Activated naive CD8-positive, alpha-beta T cell treated with anti-CD3 and anti-CD28 coated beads for 36 hours (primary cell): ENCODE results near the gene ALDH1A2. TPM values are rescaled to one million over a fixed set of nuclear protein-coding genes. Genes with fewer than 3 reads are reported as not detected.
"Not testable (repeated sequence)": the region's sequence is repeated elsewhere in the genome, so short reads cannot be mapped to it uniquely, and the experiment has no call there.

ENCODE experiments used
- DNase-seq: peaks from one replicate; pipeline ENCODE4 v3.0.0; 2021
- H3K27ac Mint-ChIP-seq: one replicate; pipeline ENCODE4 v1.8.0; 2022; ENCODE audit warnings: mild to moderate bottlenecking, moderate library complexity, mixed read lengths
- H3K27me3 Mint-ChIP-seq: one replicate; pipeline ENCODE4 v1.8.0; 2022; ENCODE audit warnings: mild to moderate bottlenecking, mixed read lengths
- H3K36me3 Mint-ChIP-seq: one replicate; pipeline ENCODE4 v1.8.0; 2021; ENCODE audit warnings: mild to moderate bottlenecking, mixed read lengths
- H3K4me1 Mint-ChIP-seq: one replicate; pipeline ENCODE4 v1.8.0; 2021; ENCODE audit warnings: mixed read lengths
- H3K4me3 Mint-ChIP-seq: one replicate; pipeline ENCODE4 v1.8.0; 2022; ENCODE audit warnings: mild to moderate bottlenecking, moderate library complexity, mixed read lengths
- H3K9me3 Mint-ChIP-seq: one replicate; pipeline ENCODE4 v1.8.0; 2022; ENCODE audit warnings: mixed read lengths
- total RNA-seq, 2 experiments: library from RNA; stranded (reverse); gene quantifications; one replicate each; pipeline ENCODE4 v1.2.3, GENCODE V29; 2021

ALDH1A2 gene
- total RNA-seq, 2 experiments from 2014 or later = 0.35 to 0.90 TPM

DNA sequence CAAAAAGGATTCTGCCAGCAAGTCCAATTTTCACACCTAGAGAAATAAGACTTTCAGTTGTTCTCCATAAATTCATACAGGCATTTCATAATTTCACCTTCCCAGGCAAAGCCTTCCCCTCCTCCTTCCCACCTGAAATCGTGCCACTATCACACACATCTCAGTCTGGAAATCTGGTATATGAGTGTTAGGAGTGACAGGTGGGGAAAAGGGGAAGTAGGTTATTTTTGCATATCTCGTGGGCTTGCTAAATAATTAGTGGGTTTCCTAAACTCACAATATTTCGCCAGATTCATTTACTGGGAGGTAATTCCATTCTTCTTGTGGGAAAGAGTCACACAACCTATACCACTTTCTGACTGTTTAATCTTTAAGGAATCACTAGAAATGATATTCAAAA, 7.4 kb downstream of the ALDH1A2 start:
- Mint-ChIP-seq H3K36me3 (no peaks in the 10 kb centered on the region), H3K27me3 (peaks cover 75% of the 10 kb centered on the region), H3K4me3 (no peak overlapping the region), H3K27ac (no peak overlapping the region), H3K9me3 (no peaks in the 10 kb centered on the region), H3K4me1 (no peaks in the 10 kb centered on the region)
- no peak for DNase-seq

DNA sequence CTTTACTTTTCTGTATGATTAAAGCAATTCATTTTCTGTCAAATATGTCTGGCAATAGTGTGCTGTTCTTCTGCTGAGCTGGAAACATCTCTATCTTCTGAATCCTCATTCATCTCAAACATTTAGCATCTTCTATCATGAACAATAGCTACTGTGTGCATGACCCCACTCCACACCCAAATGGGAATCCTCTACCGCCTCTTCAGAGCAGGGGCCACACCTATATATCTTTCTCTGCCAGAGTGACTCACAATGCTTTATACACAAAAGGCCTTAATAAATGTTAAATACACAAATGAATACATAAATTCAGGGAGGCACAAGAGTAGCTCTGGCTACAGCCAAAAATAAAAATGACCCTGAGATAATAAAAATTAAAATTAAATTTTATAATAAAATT, 8.0 kb downstream of the ALDH1A2 start:
- no peak for DNase-seq
- no peaks in the 10 kb centered on the region for H3K36me3 Mint-ChIP-seq
- no peaks in the 10 kb centered on the region for H3K9me3 Mint-ChIP-seq
- no peaks in the 10 kb centered on the region for H3K4me1 Mint-ChIP-seq
- H3K27ac Mint-ChIP-seq = no peak overlapping the region
- H3K4me3 Mint-ChIP-seq = no peak overlapping the region
- H3K27me3 Mint-ChIP-seq = peaks cover 70% of the 10 kb centered on the region

DNA sequence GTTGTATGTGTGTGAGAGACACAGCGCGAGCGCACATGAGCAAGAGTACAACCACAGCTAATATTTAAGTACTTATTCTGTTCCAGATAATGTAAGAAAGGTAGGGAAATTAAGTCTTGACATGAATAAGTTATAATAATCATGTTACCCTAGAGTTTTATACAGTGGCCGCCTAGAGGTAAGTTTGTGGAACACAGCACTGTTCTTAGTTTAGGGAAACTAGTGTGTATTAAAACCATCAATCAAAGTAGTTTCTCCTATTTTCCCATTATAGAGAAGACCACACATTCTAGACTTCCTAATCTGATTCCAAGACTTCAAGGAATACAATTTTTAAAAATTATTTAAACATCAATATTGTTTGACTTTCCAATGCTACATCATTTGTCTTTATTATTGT, 9.5 kb downstream of the ALDH1A2 start:
- H3K36me3 Mint-ChIP-seq = no peaks in the 10 kb centered on the region
- no peaks in the 10 kb centered on the region for H3K4me1 Mint-ChIP-seq
- H3K9me3 Mint-ChIP-seq = no peaks in the 10 kb centered on the region
- H3K4me3 Mint-ChIP-seq = no peak overlapping the region
- peaks cover 57% of the 10 kb centered on the region for H3K27me3 Mint-ChIP-seq
- no peak for DNase-seq
- H3K27ac Mint-ChIP-seq = no peak overlapping the region

DNA sequence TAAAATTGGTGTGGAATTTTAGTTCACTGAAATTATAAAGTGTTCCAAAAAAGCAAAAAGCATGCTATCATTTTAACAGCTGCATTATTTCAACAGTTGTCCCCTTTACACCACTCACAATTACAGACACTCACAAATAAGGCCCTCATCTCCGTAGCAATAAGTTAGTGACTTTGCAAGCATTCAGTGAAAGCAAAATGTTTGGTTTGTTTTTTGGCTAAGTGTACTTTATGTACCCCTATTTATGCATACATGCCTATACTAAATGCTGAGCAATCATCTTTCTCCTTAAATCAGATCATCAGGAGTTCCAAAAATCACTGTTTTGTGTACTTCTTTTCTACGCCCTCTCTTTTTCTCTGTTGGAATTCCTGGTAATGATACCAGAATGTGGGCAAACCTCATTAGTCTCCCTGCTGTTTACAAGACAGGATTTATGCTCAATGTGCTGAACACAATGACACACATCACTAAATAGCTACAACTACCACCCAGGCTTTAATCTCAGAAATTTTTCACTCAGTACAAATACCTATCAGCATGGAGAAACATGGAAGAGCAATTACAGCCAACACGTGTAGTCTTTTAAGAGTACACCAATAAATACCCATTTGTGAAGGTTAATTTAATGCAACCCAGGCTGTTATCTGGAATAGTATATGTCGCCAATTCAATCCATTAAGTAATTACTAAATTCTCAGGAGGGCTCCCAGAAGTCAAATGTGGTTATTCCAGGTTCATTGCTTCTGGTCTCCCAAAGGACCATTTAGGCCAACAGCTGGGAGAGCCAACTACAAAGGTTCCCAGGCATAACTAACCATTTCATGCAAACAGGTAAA, 12.0 kb downstream of the ALDH1A2 start:
- H3K9me3 Mint-ChIP-seq = no peaks in the 10 kb centered on the region
- no peaks in the 10 kb centered on the region for H3K4me1 Mint-ChIP-seq
- no peak overlapping the region for H3K4me3 Mint-ChIP-seq
- peaks cover 54% of the 10 kb centered on the region for H3K27me3 Mint-ChIP-seq
- H3K36me3 Mint-ChIP-seq = no peaks in the 10 kb centered on the region
- no peak for DNase-seq
- no peak overlapping the region for H3K27ac Mint-ChIP-seq

DNA sequence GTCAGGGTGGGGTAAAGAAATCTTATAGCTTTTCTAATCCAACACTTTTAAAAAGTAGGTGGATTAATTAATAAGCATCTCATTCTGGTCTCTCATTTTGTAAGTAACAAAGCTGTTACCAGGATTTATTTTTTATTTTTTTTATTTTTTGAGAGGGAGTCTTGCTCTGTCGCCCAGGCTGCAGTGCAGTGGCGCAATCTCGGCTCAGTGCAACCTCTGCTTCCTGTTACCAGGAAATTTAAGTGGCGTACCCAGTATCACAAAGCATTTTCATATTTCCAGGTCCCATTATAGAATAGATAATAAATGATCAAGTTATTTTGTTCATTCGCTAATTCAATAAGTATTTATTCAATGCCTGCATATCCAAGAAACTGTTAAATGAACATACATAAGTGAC, 13.2 kb downstream of the ALDH1A2 start:
- Mint-ChIP-seq H3K27ac (no peak overlapping the region), H3K4me1 (no peaks in the 10 kb centered on the region), H3K27me3 (peaks cover 45% of the 10 kb centered on the region), H3K4me3 (no peak overlapping the region), H3K36me3 (no peaks in the 10 kb centered on the region), H3K9me3 (no peaks in the 10 kb centered on the region)
- no peak for DNase-seq

DNA sequence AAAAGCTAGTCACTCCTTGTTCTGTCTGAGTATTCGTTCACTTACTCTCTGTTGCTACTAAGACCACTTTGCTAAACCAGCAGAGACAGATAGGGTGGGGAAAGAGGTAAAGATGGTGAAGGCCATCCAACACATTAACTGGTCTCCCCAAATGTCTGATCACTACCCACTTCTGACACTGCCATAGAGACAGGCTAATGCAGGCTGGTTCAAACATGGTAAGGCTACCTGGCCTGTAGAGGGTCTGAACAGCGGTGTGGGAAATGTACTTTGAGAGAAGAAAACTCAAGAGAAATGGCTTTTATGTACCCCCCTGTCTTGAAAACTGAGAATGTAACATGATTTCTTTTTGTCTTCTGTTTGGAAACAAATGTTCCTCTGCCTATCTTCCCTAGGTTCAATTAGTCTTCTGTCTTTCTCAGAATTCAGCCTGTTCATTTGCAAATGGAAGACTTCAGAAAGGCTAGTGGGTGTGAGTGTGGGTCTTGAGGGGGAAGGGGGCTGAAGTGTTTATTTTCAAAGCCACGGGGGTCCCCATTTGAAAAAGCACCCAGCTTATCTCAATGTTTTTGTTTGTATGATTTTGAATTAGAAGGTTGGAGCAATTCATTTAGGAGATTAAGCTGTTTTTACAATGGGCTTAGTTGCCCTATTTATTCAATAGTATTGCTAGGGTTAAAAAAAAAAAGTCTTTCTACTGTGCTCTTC, 15.8 kb downstream of the ALDH1A2 start:
- Mint-ChIP-seq H3K4me1 (no peaks in the 10 kb centered on the region), H3K27ac (no peak overlapping the region), H3K9me3 (no peaks in the 10 kb centered on the region), H3K4me3 (no peak overlapping the region), H3K36me3 (no peaks in the 10 kb centered on the region), H3K27me3 (peaks cover 46% of the 10 kb centered on the region)
- DNase-seq = no peak

DNA sequence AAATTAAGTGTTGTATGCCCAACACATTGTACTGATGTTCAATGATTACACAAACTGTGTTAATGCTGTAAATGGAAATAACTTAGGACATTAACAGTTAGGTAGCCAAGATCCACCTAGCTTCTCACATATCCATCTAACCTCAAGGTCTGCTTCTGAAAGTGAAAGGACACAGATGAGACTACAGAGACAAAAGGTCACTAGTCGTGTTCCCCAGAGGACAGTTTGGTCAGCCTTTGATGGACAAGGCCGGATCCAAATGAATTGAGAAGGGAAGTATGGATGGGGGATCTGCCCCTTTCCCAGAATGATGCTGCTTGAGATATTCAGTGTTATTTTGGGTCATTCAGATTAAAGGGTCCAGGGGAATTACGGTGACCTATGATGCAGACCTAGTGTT, 17.2 kb downstream of the ALDH1A2 start:
- DNase-seq = no peak
- H3K27ac Mint-ChIP-seq = no peak overlapping the region
- H3K27me3 Mint-ChIP-seq = peaks cover 48% of the 10 kb centered on the region
- no peaks in the 10 kb centered on the region for H3K9me3 Mint-ChIP-seq
- no peaks in the 10 kb centered on the region for H3K36me3 Mint-ChIP-seq
- H3K4me1 Mint-ChIP-seq = no peaks in the 10 kb centered on the region
- no peak overlapping the region for H3K4me3 Mint-ChIP-seq

DNA sequence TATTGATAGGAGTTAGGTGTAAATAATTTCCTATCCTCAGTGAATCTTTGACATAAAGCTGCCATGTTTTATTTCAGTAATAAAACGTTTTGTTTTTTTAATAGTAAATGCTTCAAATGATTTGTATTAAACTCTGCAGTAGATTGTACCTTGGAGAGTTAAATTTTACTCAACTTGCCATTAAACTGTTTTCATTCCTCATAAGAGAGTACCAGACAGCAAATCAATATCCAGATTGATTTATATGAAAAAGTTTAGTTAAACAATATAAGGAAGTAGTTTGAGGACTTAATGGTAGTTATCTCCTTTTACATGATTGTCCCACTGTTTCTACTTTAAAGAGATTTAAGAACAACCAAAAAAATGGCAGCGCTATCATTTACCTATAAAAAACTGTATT, 18.4 kb downstream of the ALDH1A2 start:
- Mint-ChIP-seq H3K4me1 (no peaks in the 10 kb centered on the region), H3K36me3 (no peaks in the 10 kb centered on the region), H3K27me3 (peaks cover 48% of the 10 kb centered on the region), H3K4me3 (no peak overlapping the region), H3K9me3 (no peaks in the 10 kb centered on the region), H3K27ac (no peak overlapping the region)
- DNase-seq = no peak

DNA sequence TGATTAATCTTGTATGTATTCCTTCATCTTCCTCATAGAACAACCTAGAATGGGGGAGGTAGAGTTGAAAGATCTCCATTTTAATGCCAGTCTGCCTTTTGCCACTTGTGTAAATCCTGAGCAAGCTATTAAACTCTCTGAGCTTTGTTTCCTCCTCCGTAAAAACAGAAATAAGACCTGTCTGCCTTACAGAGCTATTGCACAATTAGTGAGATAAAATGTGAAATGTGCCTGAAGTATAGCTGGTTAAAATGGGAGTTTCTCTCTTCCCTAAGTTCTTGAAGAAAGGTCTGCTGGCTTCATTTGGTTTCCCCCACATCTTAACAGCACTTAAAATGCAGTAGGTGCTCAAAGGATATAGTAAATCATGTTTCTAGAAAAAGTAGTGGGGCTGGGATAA, 19.0 kb downstream of the ALDH1A2 start:
- H3K36me3 Mint-ChIP-seq = no peaks in the 10 kb centered on the region
- no peak for DNase-seq
- H3K27ac Mint-ChIP-seq = no peak overlapping the region
- H3K4me3 Mint-ChIP-seq = no peak overlapping the region
- peaks cover 48% of the 10 kb centered on the region for H3K27me3 Mint-ChIP-seq
- no peaks in the 10 kb centered on the region for H3K4me1 Mint-ChIP-seq
- H3K9me3 Mint-ChIP-seq = no peaks in the 10 kb centered on the region

DNA sequence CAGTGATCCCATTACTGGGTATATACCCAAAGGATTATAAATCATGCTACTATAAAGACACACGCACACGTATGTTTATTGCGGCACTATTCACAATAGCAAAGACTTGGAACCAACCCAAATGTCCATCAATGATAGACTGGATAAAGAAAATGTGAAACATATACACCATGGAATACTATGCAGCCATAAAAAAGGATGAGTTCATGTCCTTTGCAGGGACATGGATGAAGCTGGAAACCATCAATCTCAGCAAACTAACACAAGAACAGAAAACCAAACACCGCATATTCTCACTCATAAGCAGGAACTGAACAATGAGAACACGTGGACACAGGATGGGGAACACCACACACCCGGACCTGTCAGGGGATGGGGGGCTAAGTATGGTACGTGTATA, 20.1 kb downstream of the ALDH1A2 start:
- H3K27me3 Mint-ChIP-seq = peaks cover 48% of the 10 kb centered on the region
- not testable (repeated sequence) for H3K27ac Mint-ChIP-seq, H3K4me3 Mint-ChIP-seq, H3K4me1 Mint-ChIP-seq, H3K36me3 Mint-ChIP-seq, H3K9me3 Mint-ChIP-seq, DNase-seq

DNA sequence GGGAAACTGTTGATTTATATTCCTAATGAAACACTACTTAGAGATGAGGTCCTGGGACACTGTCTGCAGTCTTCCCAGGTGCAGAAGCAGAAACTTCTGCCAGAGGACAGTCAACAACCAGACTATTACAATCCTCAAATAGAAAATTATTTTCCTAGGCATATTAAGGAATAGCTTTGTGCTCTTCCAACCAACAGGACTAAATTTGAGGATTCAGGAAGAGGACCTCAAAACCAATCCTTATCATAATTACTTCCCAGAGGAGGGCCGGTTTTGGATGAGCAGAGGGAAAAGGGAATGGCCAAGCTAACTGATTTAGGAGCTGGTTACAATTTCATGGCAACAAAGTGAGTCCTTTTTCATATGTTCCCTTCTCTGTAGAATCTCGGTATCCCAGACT, 21.0 kb downstream of the ALDH1A2 start:
- no peak overlapping the region for H3K4me3 Mint-ChIP-seq

DNA sequence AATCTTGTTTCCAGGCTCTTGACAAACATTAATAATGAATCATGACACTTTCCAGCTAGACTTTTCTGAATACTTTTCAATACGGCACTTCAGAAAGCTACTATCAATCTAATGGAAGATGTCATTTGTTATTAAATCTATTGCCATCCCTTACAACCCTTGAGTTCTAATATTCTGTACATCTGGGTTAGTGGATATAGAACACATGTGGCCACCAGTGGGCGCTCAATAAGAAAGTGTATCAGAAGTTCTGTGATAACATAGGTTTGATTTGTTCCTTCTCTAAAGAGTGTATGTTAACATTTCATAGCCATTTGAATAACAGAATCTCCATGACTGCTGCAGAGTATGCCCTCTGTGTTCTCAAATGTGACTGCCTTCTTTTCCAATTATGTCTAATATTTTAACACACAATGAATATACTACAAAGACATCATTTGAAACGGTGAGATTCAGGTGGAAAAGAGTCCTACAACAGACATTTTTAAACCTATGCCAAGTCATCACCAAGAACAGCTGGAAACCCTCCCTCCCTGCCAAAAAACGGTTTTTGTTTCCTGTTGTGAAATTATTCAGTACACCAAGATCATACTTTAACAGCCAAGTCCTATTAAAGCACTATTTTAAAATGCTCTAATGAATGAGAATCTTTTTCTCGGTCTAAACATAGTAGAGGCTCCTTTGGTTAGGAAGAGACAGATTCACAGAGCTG, 22.2 kb downstream of the ALDH1A2 start:
- no peak overlapping the region for H3K27ac Mint-ChIP-seq
- peaks cover 35% of the 10 kb centered on the region for H3K27me3 Mint-ChIP-seq

More for the DNA sequence above, 21.0 kb downstream of the ALDH1A2 start:
- DNase-seq = no peak
- no peaks in the 10 kb centered on the region for H3K4me1 Mint-ChIP-seq
- no peaks in the 10 kb centered on the region for H3K36me3 Mint-ChIP-seq
- H3K9me3 Mint-ChIP-seq = no peaks in the 10 kb centered on the region
- no peak overlapping the region for H3K27ac Mint-ChIP-seq
- H3K27me3 Mint-ChIP-seq = peaks cover 43% of the 10 kb centered on the region

DNA sequence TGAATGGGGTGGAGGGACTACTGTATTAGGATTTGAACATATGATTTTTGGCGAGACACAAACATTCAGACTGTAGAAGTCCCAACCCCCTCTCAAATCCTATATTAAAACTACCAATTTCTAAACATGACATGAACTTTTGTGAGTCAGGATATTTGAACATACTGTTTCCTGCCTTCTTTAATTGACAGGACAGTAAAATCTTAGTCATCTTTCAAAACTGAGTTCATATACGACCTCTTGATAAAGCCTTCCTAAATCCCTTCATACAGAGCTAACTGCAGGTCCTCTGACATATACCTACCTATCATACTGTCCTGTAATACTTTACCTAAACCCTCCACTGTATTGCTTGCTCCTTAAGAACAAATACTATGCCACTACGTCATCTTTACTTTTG, 23.5 kb downstream of the ALDH1A2 start:
- Mint-ChIP-seq H3K27me3 (peaks cover 37% of the 10 kb centered on the region), H3K4me1 (no peaks in the 10 kb centered on the region), H3K36me3 (no peaks in the 10 kb centered on the region), H3K27ac (no peak overlapping the region), H3K9me3 (no peaks in the 10 kb centered on the region), H3K4me3 (no peak overlapping the region)
- no peak for DNase-seq

More for the DNA sequence above, 22.2 kb downstream of the ALDH1A2 start:
- Mint-ChIP-seq H3K4me1 (no peaks in the 10 kb centered on the region), H3K9me3 (no peaks in the 10 kb centered on the region), H3K36me3 (no peaks in the 10 kb centered on the region), H3K4me3 (no peak overlapping the region)
- DNase-seq = peak; percentile 18

DNA sequence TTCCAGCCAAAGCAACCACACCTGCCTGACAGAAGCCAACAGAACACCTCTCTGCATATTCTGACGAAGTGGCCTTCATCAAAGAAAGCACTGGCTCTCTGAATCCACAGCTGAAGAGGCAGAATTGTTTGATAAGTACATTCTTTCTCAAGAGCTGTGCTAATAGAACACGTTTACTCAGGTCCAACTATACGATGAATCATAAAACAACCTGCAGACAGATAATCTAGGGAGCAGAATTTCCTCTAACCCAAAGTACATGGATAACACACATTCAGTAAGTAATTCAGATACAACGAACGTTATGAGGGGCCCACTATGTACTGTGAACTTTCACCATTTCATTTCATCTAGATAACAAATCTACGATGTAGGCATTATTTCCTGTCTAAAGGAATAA, 25.4 kb downstream of the ALDH1A2 start:
- H3K27me3 Mint-ChIP-seq = peaks cover 30% of the 10 kb centered on the region
- no peaks in the 10 kb centered on the region for H3K36me3 Mint-ChIP-seq
- no peaks in the 10 kb centered on the region for H3K9me3 Mint-ChIP-seq
- no peaks in the 10 kb centered on the region for H3K4me1 Mint-ChIP-seq
- DNase-seq = no peak
- H3K4me3 Mint-ChIP-seq = no peak overlapping the region
- no peak overlapping the region for H3K27ac Mint-ChIP-seq
